ENCODE data around the gene LDLRAD4.

DNA sequence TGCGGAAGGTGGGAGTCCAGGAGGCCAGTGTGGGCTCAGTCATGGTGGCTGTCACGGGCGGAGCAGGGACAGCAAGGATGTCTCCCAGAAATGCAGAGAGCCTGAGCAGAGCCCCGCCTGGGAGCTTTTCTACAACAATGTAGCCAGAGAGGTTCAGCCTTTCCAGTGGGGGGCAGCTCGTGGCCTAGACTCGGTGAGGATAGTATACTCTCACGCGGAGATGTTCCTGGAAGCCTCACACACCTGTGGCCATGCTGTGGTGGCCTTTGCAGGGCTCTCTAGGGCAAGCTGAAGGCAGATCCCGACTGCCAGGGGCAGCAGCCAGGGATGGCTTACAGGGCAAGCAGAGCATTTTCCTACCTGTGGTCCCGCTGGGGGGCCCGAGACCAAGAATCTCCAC, 244.1 kb downstream of the LDLRAD4 start:
- TF ChIP-seq GATA2 (IDR thresholded peaks at IDR 0.05; ENCODE audit: low read depth, low read length) (no peak), GATA3 (IDR thresholded peaks at IDR 0.05; ENCODE audit: low read depth, low read length) (no peak)
